AG09309 (cell line): Measurements from ENCODE around the gene WDR26.
A peak's percentile ranks its signal among the peaks of the same experiment; 100 is the strongest.
"Not testable (repeated sequence)": the region's sequence is repeated elsewhere in the genome, so short reads cannot be mapped to it uniquely, and the experiment has no call there.

Experiments
- DNase-seq: peaks from one replicate; pipeline ENCODE4 v3.0.0-alpha.2; 2010; ENCODE audit warnings: low read depth
- H3K4me3 ChIP-seq: 2 replicates; pipeline ENCODE4 v1.5.1; 2011; ENCODE audit warnings: mild to moderate bottlenecking, low read depth, low read length, moderate library complexity; ENCODE audit not compliant: control insufficient read depth
- TF ChIP-seq, protein P1 (sequence below): IDR thresholded peaks from 2 replicates; pipeline ENCODE4 v1.5.1; 2011; ENCODE audit warnings: mild to moderate bottlenecking, low read depth, low read length, inconsistent platforms; ENCODE audit not compliant: insufficient read depth, control insufficient read depth; ENCODE audit errors: missing control alignments

Gene WDR26

GRCh38 chr1:224434691-224435317, at the start of gene WDR26:
TSS of gene WDR26 (minus strand) at chr1:224434797.
- TF ChIP-seq, protein P1, sequence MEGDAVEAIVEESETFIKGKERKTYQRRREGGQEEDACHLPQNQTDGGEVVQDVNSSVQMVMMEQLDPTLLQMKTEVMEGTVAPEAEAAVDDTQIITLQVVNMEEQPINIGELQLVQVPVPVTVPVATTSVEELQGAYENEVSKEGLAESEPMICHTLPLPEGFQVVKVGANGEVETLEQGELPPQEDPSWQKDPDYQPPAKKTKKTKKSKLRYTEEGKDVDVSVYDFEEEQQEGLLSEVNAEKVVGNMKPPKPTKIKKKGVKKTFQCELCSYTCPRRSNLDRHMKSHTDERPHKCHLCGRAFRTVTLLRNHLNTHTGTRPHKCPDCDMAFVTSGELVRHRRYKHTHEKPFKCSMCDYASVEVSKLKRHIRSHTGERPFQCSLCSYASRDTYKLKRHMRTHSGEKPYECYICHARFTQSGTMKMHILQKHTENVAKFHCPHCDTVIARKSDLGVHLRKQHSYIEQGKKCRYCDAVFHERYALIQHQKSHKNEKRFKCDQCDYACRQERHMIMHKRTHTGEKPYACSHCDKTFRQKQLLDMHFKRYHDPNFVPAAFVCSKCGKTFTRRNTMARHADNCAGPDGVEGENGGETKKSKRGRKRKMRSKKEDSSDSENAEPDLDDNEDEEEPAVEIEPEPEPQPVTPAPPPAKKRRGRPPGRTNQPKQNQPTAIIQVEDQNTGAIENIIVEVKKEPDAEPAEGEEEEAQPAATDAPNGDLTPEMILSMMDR = no peak
- H3K4me3 ChIP-seq = peak within 1 kb of the TSS; percentile 92
- no peak for DNase-seq

DNA sequence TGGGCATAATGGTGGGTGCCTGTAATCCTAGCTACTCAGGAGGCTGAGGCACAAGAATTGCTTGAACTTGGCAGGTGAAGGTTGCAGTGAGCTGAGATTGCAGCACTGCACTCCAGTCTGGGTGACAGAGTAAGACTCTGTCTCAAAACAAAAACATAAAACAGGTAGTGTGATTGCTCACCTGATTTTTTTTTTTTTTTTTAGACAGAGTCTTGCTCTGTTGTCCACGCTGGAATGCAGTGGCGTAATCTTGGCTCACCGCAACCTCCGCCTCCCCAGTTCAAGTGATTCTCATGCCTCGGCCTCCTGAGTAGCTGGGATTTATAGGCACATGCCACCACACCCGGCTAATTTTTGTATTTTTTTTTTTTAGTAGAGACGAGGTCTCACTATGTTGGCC, 48.6 kb upstream of the WDR26 start:
- not testable (repeated sequence) for DNase-seq, H3K4me3 ChIP-seq

GRCh38 chr1:224482619-224483018, 48.0 kb upstream of the WDR26 start:
- no peak for DNase-seq
- TF ChIP-seq, protein P1 = no peak
- H3K4me3 ChIP-seq = no peak overlapping the region

DNA sequence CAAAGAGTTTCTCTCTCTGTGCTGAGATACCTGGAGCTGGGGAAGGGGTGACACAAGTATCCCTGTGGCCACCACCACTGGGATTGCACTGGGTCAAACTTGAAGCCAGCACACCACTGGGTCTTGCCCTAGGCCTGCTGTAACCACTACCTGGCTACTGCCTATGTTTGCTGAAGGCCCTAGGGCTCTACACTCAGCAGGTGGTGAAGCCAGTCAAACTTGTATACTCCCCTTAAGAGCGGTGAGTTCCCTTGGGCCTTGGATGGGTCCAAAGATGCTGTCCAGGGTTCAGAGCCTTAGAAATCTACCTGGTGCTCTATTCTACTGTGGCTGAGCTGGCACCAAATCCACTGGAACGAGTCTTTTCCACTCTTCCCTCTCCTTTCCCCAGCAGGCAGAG, 47.0 kb upstream of the WDR26 start:
- H3K4me3 ChIP-seq = no peak overlapping the region
- TF ChIP-seq, protein P1 = no peak
- no peak for DNase-seq

DNA sequence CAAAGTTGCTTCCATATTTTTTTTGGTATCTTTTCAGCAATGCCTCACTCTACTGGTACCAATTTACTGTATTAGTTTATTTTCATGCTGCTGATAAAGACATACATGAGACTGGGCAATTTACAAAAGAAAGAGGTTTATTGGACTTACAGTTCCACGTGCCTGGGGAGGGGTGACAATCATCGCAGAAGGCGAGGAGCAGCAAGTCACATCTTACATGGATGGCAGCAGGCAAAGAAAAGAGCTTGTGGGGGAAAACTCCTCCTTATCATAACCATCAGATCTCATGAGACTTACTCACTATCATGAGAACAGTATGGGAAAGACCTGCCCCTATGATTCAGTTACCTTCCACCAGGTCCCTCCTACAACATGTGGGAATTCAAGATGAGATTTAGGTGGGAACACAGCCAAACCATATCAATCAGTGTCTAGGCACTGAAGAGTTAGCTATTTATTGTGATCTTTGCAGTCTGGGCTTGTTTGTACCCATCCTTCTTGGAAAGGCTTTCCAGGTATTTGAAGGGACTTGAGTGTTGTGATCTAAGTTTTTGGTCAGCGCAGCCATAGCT, 46.4 kb upstream of the WDR26 start:
- H3K4me3 ChIP-seq, DNase-seq: not testable (repeated sequence)

GRCh38 chr1:224480200-224480599, 45.6 kb upstream of the WDR26 start:
- DNase-seq = not testable (repeated sequence)

DNA sequence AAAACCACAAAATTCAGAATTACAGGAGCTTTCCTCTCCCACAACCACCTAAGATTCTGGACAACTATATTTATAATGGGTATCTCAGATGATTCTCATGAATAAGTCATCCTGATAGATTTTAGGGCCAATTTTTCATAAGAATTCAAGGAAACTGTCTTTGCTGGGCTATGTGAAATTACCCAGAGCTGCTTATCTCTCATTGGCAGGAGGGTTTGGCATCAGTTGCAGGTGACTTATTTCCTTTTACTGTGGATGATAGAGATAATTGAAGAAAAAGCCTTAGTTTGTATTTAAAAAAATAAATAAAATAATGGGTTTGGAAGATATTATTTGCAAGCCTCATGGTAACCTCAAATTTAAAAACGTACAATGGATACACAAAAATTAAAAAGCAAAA, 38.2 kb upstream of the WDR26 start:
- TF ChIP-seq, protein P1 = no peak
- H3K4me3 ChIP-seq = no peak overlapping the region
- DNase-seq = no peak

More at GRCh38 chr1:224480200-224480599, 45.6 kb upstream of the WDR26 start:
- not testable (repeated sequence) for H3K4me3 ChIP-seq

- H3K4me3 ChIP-seq = no peak overlapping the region
- TF ChIP-seq, protein P1 = no peak
- no peak for DNase-seq
Observed at GRCh38 chr1:224466154-224466553, 31.6 kb upstream of the WDR26 start.
